Endometrium (tissue), 2 donors: ENCODE measurements around the gene RFTN2.
A peak's percentile ranks its signal among the peaks of the same experiment; 100 is the strongest.
"Not testable (repeated sequence)": the region's sequence is repeated elsewhere in the genome, so short reads cannot be mapped to it uniquely, and the experiment has no call there.

Experiments used
- FAIRE-seq: peaks from 2 replicates; lab custom pipeline; 2012; peaks lifted over from hg19 to GRCh38; lab: Jason Lieb, UNC
- donor health status: control.
- donor health status: control.

RFTN2 gene

GRCh38 chr2:197674060-197674459, 1.3 kb downstream of the RFTN2 start:
- peak; percentile 81 for FAIRE-seq

DNA sequence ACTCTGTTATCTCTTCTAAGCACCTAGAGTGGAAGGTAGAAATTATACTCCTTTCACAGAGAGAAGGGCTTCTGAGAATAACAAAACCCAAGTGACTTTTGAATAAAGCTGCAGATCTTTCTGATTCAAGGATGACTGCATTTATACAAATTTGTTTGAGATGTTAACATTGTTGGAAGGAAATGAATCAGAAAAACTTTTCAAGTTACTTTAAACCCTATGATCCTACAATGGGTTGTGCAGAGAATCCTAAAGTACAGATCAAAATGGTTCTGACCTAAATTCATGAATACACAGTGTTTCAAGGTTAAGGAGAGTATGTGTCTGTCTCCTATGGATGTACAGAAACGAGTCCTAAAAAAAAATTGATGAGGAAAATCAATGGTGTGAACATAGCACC, 1.8 kb downstream of the RFTN2 start:
- no peak for FAIRE-seq

DNA sequence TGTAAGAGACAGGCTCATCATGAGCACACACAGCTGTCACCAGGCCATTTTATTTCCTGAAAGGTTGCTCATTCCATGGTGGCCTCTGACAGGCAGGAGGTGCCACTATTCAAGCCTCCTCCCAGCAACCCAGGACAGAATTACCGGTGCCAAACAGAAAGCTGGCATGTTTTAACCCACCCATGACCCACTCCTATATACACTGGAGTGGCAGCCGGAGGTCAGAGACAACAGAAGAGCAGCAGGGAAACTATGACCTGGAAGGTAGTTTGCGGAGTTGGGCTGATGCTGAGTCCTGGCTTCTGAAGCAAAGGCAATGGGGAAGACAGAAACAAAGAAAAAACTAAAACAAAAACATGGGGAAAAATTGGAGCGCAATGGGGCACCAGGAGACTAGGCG, 2.3 kb downstream of the RFTN2 start:
- FAIRE-seq = no peak

DNA sequence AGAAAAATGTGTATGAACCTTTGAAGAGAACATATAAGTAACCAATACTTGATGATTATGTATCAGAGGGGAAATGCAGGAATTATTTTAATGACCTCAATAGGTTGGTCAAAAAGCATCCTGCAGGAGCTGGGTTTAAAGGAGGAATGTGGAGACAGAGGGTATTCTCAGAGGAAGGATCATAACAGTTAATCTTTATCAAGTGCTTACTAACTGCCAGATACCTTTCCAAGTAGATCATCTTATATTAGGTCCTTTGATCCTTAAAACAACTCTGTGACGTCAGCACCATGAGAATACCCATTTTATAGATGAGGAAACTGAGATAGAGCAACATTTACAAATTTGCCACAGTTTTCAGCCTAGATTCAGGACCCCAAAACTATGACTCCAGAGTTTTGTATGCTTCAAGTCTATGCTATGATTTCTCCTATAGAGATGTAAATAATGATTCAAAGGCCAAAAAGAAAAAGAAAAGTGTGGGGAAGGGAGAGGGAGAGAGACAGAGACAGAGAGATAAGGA, 3.0 kb downstream of the RFTN2 start:
- FAIRE-seq = no peak

DNA sequence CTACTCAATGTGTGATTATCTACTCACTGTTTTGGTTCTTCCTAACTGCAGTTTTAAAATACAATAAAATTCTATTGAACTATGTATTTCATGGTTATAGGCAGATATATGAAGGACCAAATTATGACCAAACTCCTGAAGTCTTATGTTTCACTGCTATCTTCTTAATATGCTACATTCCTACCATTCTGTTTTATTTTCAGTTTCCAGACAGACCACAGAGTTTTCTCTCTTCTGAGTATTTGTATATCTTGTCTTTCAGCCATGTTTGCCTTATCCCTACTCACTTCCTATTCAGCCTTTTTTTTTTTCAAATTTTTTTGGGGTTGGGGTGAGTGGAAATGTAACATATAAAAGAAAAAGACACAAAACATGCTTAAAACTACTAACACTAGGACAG, 6.3 kb downstream of the RFTN2 start:
- FAIRE-seq = no peak

GRCh38 chr2:197668296-197668695, 7.1 kb downstream of the RFTN2 start:
- no peak for FAIRE-seq

GRCh38 chr2:197666277-197666676, 9.1 kb downstream of the RFTN2 start:
- FAIRE-seq = no peak

- FAIRE-seq = no peak
These were observed 13.8 kb downstream of the RFTN2 start for GRCh38 chr2:197661626-197662025.

- no peak for FAIRE-seq
These were observed 17.8 kb downstream of the RFTN2 start for GRCh38 chr2:197657562-197657961.

GRCh38 chr2:197647961-197648690, 27.3 kb downstream of the RFTN2 start:
- peak; percentile 31 for FAIRE-seq

DNA sequence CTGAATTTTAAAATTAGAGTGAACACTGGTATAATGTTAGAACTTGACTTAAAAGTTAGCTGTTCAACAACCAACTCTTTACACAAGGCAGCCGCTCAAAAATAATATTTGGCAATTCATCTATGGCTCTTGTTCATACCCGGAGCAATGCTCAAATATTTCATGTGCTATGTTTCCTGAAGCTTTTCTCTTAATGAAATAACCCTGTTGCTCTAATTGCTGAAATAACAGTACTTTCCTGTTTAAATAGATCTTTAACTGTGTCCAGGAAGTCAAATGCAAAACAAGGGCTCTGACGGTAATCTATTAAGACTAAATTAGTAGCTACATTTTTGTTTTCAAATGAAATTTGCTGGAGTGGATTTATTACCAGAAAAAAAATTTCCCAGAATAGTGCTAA, 33.7 kb downstream of the RFTN2 start:
- FAIRE-seq = no peak

- not testable (repeated sequence) for FAIRE-seq
These were observed 34.7 kb downstream of the RFTN2 start for GRCh38 chr2:197640571-197641122.

- FAIRE-seq = no peak
These were observed 42.2 kb downstream of the RFTN2 start for GRCh38 chr2:197633109-197633657.

DNA sequence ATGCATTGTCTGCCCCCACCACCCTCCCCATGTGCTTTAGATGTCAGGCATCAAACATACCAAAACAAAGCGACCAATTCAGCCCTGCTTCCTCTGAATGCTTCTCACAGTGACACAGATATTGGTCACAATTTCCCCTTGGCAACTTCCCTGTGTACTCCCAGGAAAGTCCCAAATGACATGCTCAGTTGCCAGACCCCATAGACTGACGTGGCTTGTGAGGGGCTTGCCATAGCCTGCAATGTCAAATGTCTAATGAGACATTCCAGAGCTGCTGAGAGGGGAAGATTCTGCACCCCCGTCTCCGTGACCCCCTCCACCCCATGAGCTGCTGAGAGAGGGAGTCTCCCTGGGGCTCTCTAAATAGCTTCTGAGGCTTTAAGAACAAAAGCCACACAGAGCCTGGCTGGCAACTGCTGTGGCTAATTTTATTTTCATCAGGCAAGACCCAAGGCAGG, 47.3 kb downstream of the RFTN2 start:
- no peak for FAIRE-seq

DNA sequence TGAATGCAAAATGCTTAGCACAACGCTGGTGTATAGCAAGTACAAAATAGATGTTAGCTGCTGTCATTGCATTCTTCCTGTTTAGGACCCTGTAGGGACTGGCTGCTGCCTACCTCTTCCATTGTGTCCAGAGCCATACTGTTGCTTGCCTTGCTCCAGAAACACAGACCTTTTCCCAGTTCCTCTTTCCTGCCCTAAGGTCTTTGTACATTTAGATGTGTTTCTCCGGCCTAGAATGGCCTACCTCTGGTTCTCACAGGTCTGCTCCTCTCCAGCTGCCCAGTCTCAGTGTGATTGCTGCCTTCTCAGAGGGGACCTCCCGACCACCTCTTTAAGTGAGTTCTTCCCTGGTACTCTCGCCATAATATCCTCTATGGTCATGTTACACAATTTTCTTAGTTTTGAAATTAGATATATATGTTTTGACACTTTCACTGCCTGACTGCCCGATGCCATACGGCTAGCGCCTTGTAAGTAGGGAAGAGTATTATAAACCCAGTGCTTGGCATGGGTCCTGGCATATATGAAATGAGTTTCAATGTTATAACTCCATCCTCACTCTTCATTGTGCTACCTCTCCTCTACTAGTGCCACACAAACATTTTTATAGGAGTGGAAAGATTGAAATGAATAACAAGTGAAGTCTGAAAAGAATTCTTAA, 48.3 kb downstream of the RFTN2 start:
- no peak for FAIRE-seq

DNA sequence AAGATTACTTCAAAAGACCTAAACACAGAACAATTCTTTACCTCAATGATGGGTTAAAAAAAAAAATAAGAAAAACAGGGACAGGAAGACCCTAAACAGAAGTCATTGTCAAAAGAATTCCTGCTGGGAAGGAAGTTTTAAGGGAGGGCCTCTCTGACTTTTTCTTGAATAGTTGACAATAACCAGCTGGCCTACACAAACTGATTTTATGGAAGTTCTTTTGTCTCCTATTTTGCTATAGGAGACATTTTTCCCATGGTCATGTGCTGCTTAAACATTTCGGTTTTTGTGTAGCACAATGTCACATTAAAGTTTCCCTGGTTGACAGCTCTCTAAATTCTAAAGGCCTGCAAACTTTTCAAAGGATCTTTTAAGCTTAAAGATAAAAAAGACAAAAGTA, 55.3 kb downstream of the RFTN2 start:
- peak; percentile 48 for FAIRE-seq

DNA sequence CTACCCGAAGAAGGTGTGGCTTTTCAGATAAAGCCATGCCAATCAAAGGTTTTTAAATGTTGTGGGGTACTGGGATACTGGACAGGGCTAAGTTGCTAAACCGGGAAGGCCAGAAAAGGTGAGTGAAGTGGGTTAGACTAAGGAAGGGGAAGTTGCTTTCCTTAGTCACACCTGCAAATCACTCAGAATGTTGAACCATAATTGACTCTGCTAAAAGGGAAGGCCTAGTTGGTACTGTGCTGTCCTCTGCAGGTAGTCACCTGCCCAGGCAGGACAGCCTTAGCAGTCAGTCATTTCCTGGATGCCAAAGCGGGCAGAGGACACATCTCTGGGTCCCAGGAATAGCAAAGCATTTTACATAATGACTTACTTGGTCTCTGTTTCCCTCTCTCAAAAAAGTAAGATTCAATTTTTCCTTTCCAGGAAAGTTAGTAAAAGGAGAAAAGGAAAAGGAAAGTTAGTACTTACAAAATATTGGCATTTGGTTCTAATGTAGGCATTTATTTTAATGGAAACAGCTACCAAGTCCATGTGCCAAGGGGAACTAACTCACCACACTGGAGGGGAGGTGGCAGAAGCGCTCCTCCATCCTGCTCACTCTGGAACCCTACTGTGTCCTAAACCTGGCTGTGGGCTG, 60.3 kb downstream of the RFTN2 start:
- no peak for FAIRE-seq

DNA sequence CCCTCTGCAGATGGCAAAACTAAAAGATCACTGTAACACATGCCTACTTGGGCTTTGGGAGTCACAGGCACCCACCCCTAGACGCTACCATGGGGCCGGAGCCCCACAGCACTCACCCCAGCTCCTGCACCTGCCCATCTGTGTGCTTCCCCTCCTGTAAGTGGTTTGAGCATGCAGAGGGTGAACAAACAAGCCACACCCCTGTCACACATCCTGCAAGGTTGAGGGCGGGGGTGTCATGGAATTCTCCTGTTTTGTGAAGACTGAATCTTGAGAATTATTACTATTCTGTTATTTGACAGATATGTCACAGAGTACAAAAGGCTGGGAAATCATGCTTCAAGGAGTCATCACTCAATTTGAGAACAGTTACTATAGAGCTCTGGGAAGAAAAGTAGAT, 60.9 kb downstream of the RFTN2 start:
- FAIRE-seq = no peak

DNA sequence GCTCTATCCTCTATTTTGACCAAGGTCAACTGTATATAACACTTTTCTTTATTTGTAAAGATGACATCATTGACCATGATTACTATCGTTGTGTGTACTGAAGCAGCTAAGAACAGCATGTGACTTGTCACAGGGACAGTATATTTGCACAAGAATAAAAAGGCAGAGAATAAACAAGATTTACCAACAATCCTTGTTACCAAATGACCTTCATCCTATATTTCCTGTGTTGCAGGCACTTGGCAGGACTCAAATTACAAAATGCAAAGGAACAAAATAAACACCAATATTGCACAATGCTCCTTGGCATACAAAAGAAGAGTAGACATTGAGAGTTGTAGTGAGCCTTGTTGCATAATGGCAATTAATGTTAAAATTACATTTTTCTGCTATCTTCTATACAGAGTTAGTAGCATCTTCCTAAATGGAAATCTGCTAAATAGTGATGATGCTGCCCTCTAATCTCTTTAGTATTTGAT, 61.8 kb downstream of the RFTN2 start:
- no peak for FAIRE-seq

GRCh38 chr2:197606180-197606579, 69.2 kb downstream of the RFTN2 start:
- FAIRE-seq = no peak

DNA sequence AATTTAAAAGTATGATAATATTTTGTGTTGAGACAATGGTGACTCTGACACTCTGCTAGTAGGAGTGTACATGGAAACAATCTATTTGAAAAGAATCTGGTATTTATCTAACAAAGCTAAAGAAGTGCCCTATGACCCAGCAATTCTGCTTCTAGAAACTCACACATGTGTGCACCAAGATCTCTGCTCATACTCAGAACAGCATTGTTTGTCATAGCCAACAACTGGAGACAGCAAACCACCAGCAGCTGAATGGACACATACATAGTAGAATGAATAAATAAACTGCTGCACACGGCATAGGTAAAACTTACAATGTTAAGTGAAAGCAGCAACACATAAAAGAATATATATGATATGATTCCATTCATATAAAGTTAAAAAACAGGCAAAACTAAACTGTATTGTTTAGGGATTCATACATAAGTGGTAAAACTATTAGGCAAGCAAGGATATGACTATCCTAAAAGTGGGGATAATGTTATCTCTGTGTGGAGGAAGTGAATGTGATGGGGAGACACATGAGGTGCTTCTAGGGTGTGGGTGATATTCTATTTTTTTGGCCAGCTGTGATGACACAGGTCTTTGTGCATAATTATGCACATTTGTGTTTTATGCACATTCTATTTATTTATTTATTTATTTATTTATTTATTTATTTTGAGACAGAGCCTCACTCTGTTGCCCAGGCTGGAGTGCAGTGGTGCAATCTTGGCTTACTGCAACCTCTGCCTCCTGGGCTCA, 71.1 kb downstream of the RFTN2 start:
- FAIRE-seq = no peak

GRCh38 chr2:197601726-197602125, 73.7 kb downstream of the RFTN2 start:
- no peak for FAIRE-seq
